Activated naive CD4-positive, alpha-beta T cell treated with anti-CD3 and anti-CD28 coated beads, Interleukin-2, amount 50 U/mL, for 16 hours (primary cell): ENCODE results near the gene RNF186.
"Not testable (repeated sequence)": the region's sequence is repeated elsewhere in the genome, so short reads cannot be mapped to it uniquely, and the experiment has no call there.

Experiments used
- DNase-seq: peaks from one replicate; pipeline ENCODE4 v3.0.0-alpha.2; 2020

The RNF186 gene

GRCh38 chr1:19814681-19815503 is at the start of gene RNF186:
TSS of gene RNF186 (minus strand) at chr1:19815283. CDS start at chr1:19815101, 182 bp downstream.
- no peak for DNase-seq

GRCh38 chr1:19864570-19865160 is 49.6 kb upstream of the RNF186 start:
- no peak for DNase-seq

- no peak for DNase-seq
These were observed 47.9 kb upstream of the RNF186 start for GRCh38 chr1:19862944-19863343.

- no peak for DNase-seq
These were observed 46.9 kb upstream of the RNF186 start for GRCh38 chr1:19861842-19862530.

- DNase-seq = no peak
These were observed 46.0 kb upstream of the RNF186 start for GRCh38 chr1:19861034-19861433.

- DNase-seq = no peak
These were observed 45.3 kb upstream of the RNF186 start for GRCh38 chr1:19860418-19860817.

GRCh38 chr1:19859876-19860275 is 44.8 kb upstream of the RNF186 start:
- no peak for DNase-seq

GRCh38 chr1:19858893-19859292 is 43.8 kb upstream of the RNF186 start:
- DNase-seq = no peak

GRCh38 chr1:19854866-19855265 is 39.8 kb upstream of the RNF186 start:
- DNase-seq = no peak

GRCh38 chr1:19852036-19852435 is 37.0 kb upstream of the RNF186 start:
- no peak for DNase-seq

GRCh38 chr1:19850214-19850613 is 35.1 kb upstream of the RNF186 start:
- no peak for DNase-seq

GRCh38 chr1:19849307-19849706 is 34.2 kb upstream of the RNF186 start:
- not testable (repeated sequence) for DNase-seq

- DNase-seq = not testable (repeated sequence)
These were observed 32.3 kb upstream of the RNF186 start for GRCh38 chr1:19847334-19847733.

GRCh38 chr1:19846338-19846737 is 31.3 kb upstream of the RNF186 start:
- DNase-seq = no peak

- no peak for DNase-seq
These were observed 30.5 kb upstream of the RNF186 start for GRCh38 chr1:19845555-19845954.

- no peak for DNase-seq
These were observed 29.8 kb upstream of the RNF186 start for GRCh38 chr1:19844731-19845495.

- no peak for DNase-seq
These were observed 25.1 kb upstream of the RNF186 start for GRCh38 chr1:19840228-19840627.

GRCh38 chr1:19837866-19838265 is 22.8 kb upstream of the RNF186 start:
- no peak for DNase-seq

- DNase-seq = no peak
These were observed 20.5 kb upstream of the RNF186 start for GRCh38 chr1:19835578-19835977.

- DNase-seq = no peak
These were observed 16.4 kb upstream of the RNF186 start for GRCh38 chr1:19831441-19831840.

- no peak for DNase-seq
These were observed 13.5 kb upstream of the RNF186 start for GRCh38 chr1:19828546-19828945.

- no peak for DNase-seq
These were observed 10.2 kb upstream of the RNF186 start for GRCh38 chr1:19825298-19825697.

- DNase-seq = no peak
These were observed 9.5 kb upstream of the RNF186 start for GRCh38 chr1:19824541-19824940.
